Hepatocyte (in vitro differentiated cells): ENCODE measurements around the gene KRCC1.

Experiments
- CTCF ChIP-seq: fragments of 200-600 bp; sonication (generic); IDR thresholded peaks from 2 replicates; pipeline ENCODE4 v1.5.1; 2016; ENCODE audit warnings: antibody characterized with exemption, mild to moderate bottlenecking; ENCODE audit not compliant: poor library complexity
- EZH2 ChIP-seq: fragments of 200-600 bp; sonication (generic); IDR thresholded peaks from 2 replicates; pipeline ENCODE4 v1.6.1; 2016; ENCODE audit warnings: antibody characterized with exemption, mild to moderate bottlenecking, borderline replicate concordance

- TF ChIP-seq CTCF (no peak), EZH2 (no peak)
These were observed 3.8 kb downstream of the KRCC1 start for GRCh38 chr2:88051792-88052191.
